ENCODE results near the gene GRID1.

DNA sequence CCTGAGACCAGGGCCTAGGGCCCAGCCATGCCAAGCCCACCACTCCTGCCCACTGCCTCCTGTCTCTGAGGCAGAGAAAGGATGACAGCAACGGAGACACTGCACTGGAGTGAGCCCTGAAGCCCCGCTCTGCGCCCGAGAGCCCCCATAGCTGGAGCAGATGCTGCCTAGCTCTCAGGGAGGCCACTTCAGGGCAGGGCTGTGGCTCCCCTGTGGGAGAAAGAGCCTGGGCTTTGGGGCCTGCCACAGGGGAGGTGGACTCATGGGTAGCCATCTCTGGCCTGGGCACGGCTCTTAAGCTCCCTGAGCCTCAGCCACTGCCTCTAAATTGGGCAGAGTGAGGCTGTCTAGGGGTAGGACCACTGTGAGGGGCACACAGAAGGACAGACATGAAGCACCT lies 214.2 kb downstream of the GRID1 start:
- no peak for TF ChIP-seq YY1 (IDR thresholded peaks at IDR 0.05; ENCODE audit: low read depth)
- no peak for TF ChIP-seq MAX (IDR thresholded peaks at IDR 0.05; ENCODE audit: low read depth)
- TF ChIP-seq EP300 (IDR thresholded peaks at IDR 0.05; ENCODE audit: borderline replicate concordance in 1 of 2, low read depth in 1 of 2, low read length in 1 of 2): no peak
- TF ChIP-seq CTCF (IDR thresholded peaks at IDR 0.05): no peak
- no peak for TF ChIP-seq REST (IDR thresholded peaks at IDR 0.05; ENCODE audit: low read depth, low read length)
- TF ChIP-seq FOSL2 (IDR thresholded peaks at IDR 0.05; ENCODE audit: borderline replicate concordance, low read depth): no peak
- no peak for TF ChIP-seq NFIC (IDR thresholded peaks at IDR 0.05; ENCODE audit: borderline replicate concordance)
- TF ChIP-seq POLR2AphosphoS5 (IDR thresholded peaks at IDR 0.05; ENCODE audit: low read depth, low read length): no peak
- no peak for TF ChIP-seq RCOR1 (IDR thresholded peaks at IDR 0.05; ENCODE audit: low read length)
- TF ChIP-seq GABPA (IDR thresholded peaks at IDR 0.05; ENCODE audit: low read depth): no peak
- no peak for TF ChIP-seq EZH2phosphoT487 (IDR thresholded peaks at IDR 0.05; ENCODE audit: borderline replicate concordance, low read depth)
- no peak for TF ChIP-seq RFX5 (IDR thresholded peaks at IDR 0.05; ENCODE audit: low read length)
- no peak for TF ChIP-seq SMC3 (IDR thresholded peaks at IDR 0.05; ENCODE audit: low read depth, low read length)
